Occipital lobe (tissue), 2 donors: ENCODE data around the gene CPSF4. TPM values are rescaled to one million over a fixed set of nuclear protein-coding genes. Genes with fewer than 3 reads are reported as not detected.

Experiments
- DNase-seq: peaks from one replicate; lab custom pipeline; 2025; lab: John Stamatoyannopoulos, UW
- total RNA-seq: library from RNA; depleted of rRNA; stranded (reverse); fragments of >200 nt; gene quantifications from one replicate; pipeline ENCODE4 v1.2.3, GENCODE V29; 2014

The CPSF4 gene
- total RNA-seq: 24.2 TPM

GRCh38 chr7:99438573-99439480 lies at the start of gene CPSF4, which contains the start of gene PTCD1:
Gene CPSF4, plus strand, starts transcription at chr7:99438943. Its CDS starts 140 bp downstream, at chr7:99439083.
Gene PTCD1, minus strand, starts transcription at chr7:99438798. Its CDS starts 3,556 bp downstream, at chr7:99435242.
- DNase-seq: peak; percentile 95

GRCh38 chr7:99389772-99390171 lies 49.0 kb upstream of the CPSF4 start:
- DNase-seq: no peak

- no peak for DNase-seq
Observed at GRCh38 chr7:99390941-99391602, 47.7 kb upstream of the CPSF4 start.

GRCh38 chr7:99392046-99392445 lies 46.7 kb upstream of the CPSF4 start:
- no peak for DNase-seq

GRCh38 chr7:99392659-99393354 lies 45.9 kb upstream of the CPSF4 start:
- DNase-seq: peak; percentile 62

GRCh38 chr7:99393355-99394187 lies 45.2 kb upstream of the CPSF4 start:
- DNase-seq: peak; percentile 43

GRCh38 chr7:99394188-99394502 lies 44.6 kb upstream of the CPSF4 start:
- no peak for DNase-seq

- no peak for DNase-seq
Observed at GRCh38 chr7:99395616-99396327, 43.0 kb upstream of the CPSF4 start.

GRCh38 chr7:99396418-99397296 lies 42.1 kb upstream of the CPSF4 start:
- DNase-seq: no peak

GRCh38 chr7:99397297-99397983 lies 41.3 kb upstream of the CPSF4 start:
- DNase-seq: no peak

GRCh38 chr7:99398891-99399445 lies 39.8 kb upstream of the CPSF4 start:
- no peak for DNase-seq

- no peak for DNase-seq
Observed at GRCh38 chr7:99399597-99399996, 39.1 kb upstream of the CPSF4 start.

- DNase-seq: no peak
Observed at GRCh38 chr7:99402854-99403253, 35.9 kb upstream of the CPSF4 start.

GRCh38 chr7:99403764-99404163 lies 35.0 kb upstream of the CPSF4 start:
- DNase-seq: no peak

GRCh38 chr7:99404235-99404976 lies 34.3 kb upstream of the CPSF4 start:
- no peak for DNase-seq

- no peak for DNase-seq
Observed at GRCh38 chr7:99404977-99405320, 33.8 kb upstream of the CPSF4 start.

- no peak for DNase-seq
Observed at GRCh38 chr7:99406557-99406956, 32.2 kb upstream of the CPSF4 start.

- DNase-seq: peak; percentile 57
Observed at GRCh38 chr7:99407872-99408378, 30.8 kb upstream of the CPSF4 start.
